ENCODE results near the gene TTYH3. TPM values are rescaled to one million over a fixed set of nuclear protein-coding genes. Genes with fewer than 3 reads are reported as not detected.

TTYH3 gene
- total RNA-seq, 2 donors from 2014 or later: 145 to 152 TPM

- Mint-ChIP-seq H3K36me3 (ENCODE audit: low read depth) (peaks cover 7% of the 10 kb centered on the region), H3K4me3 (no peak overlapping the region), H3K27ac (no peak overlapping the region), H3K4me1 (peaks cover 9% of the 10 kb centered on the region), H3K9me3 (no peaks in the 10 kb centered on the region), H3K27me3 (ENCODE audit: insufficient read depth) (no peaks in the 10 kb centered on the region)
- 91% methylated on average over 18 to 23 of the region's 23 CpGs for whole genome bisulfite sequencing, 2 experiments (ENCODE audit: insufficient coverage in 1 of 2, insufficient read length in 1 of 2)
- no peaks in the 10 kb centered on the region for H3K9me3 ChIP-seq (ENCODE audit: control insufficient read depth, low read length)
- H3K36me3 ChIP-seq (ENCODE audit: control insufficient read depth, insufficient read depth, low read length): peaks cover 23% of the 10 kb centered on the region
- H3K27ac ChIP-seq (ENCODE audit: low read depth, low read length): peak overlapping the region; percentile 68
- H3K4me3 ChIP-seq (ENCODE audit: low read length): no peak overlapping the region
- H3K27me3 ChIP-seq (ENCODE audit: control insufficient read depth, insufficient read depth, low read length, poor library complexity, severe bottlenecking): no peaks in the 10 kb centered on the region
- H3K4me1 ChIP-seq (ENCODE audit: control insufficient read depth, insufficient read depth, low read length): peaks cover 3% of the 10 kb centered on the region
- TF ChIP-seq, protein P1, sequence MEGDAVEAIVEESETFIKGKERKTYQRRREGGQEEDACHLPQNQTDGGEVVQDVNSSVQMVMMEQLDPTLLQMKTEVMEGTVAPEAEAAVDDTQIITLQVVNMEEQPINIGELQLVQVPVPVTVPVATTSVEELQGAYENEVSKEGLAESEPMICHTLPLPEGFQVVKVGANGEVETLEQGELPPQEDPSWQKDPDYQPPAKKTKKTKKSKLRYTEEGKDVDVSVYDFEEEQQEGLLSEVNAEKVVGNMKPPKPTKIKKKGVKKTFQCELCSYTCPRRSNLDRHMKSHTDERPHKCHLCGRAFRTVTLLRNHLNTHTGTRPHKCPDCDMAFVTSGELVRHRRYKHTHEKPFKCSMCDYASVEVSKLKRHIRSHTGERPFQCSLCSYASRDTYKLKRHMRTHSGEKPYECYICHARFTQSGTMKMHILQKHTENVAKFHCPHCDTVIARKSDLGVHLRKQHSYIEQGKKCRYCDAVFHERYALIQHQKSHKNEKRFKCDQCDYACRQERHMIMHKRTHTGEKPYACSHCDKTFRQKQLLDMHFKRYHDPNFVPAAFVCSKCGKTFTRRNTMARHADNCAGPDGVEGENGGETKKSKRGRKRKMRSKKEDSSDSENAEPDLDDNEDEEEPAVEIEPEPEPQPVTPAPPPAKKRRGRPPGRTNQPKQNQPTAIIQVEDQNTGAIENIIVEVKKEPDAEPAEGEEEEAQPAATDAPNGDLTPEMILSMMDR (conservative IDR thresholded peaks at IDR 0.05): peak; percentile 17
- no peak for DNase-seq
- no peak overlapping the region for H3K9ac ChIP-seq (ENCODE audit: extremely low read depth, low read length, poor library complexity, severe bottlenecking)
Measured at GRCh38 chr7:2637505-2638223, 5.9 kb downstream of the TTYH3 start.

DNA sequence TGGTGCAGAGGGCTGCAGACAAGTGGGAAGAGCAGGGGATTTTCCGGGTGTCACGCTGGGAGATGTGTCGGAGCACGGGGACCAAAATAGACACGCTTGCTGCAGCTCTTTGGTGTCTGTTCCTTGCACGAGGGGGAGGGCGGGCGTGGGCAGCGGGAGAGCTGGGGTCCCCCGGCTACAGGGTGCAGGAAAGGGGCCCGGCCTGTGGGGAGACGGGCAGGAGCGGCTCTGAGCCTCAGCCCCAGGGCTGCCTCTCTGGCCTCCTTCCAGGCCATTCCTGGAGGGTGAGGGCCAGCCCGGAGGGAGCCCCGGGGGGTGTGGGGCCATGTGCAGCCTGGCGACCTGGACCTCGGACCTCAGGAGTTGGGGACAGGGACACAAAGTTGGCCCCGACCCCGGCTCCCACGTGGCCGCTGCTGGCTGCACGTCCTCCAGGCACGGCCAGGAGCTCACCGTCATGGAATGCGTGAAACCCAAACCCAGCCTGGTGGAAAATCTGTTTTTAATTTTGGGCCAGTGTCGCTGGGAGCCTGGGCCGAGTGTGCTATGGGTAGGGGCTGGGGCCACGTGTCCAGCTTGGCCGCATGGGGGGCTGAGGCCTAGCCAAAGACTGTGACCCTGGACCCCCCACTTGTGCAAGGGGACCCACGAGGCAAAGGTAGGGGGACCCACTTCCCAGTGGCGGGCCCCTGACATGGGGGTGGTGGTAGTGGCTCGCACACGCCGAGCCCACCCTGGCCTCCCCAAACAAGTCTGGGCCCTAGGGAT is 6.6 kb downstream of the TTYH3 start:
- Histone ChIP-seq H3K27ac (ENCODE audit: low read depth, low read length) (peak overlapping the region; percentile 68), H3K9ac (ENCODE audit: extremely low read depth, low read length, poor library complexity, severe bottlenecking) (no peak overlapping the region), H3K9me3 (ENCODE audit: control insufficient read depth, low read length) (no peaks in the 10 kb centered on the region), H3K4me3 (ENCODE audit: low read length) (no peak overlapping the region), H3K27me3 (ENCODE audit: control insufficient read depth, insufficient read depth, low read length, poor library complexity, severe bottlenecking) (no peaks in the 10 kb centered on the region), H3K36me3 (ENCODE audit: control insufficient read depth, insufficient read depth, low read length) (peaks cover 24% of the 10 kb centered on the region), H3K4me1 (ENCODE audit: control insufficient read depth, insufficient read depth, low read length) (peaks cover 3% of the 10 kb centered on the region)
- WGBS, 2 experiments (ENCODE audit: insufficient coverage in 1 of 2, insufficient read length in 1 of 2): 89 to 94% methylated on average over 7 to 34 of the region's 34 CpGs
- Mint-ChIP-seq H3K4me1 (peaks cover 6% of the 10 kb centered on the region), H3K27ac (no peak overlapping the region), H3K36me3 (ENCODE audit: low read depth) (peaks cover 7% of the 10 kb centered on the region), H3K27me3 (ENCODE audit: insufficient read depth) (no peaks in the 10 kb centered on the region), H3K9me3 (no peaks in the 10 kb centered on the region), H3K4me3 (no peak overlapping the region)
- TF ChIP-seq, protein P1 (conservative IDR thresholded peaks at IDR 0.05): no peak
- DNase-seq: no peak

- H3K4me3 Mint-ChIP-seq: no peak overlapping the region
- H3K9ac ChIP-seq (ENCODE audit: extremely low read depth, low read length, poor library complexity, severe bottlenecking): no peak overlapping the region
Measured at GRCh38 chr7:2639181-2639681, 7.4 kb downstream of the TTYH3 start.

More at GRCh38 chr7:2639181-2639681, 7.4 kb downstream of the TTYH3 start:
- H3K9me3 Mint-ChIP-seq: no peaks in the 10 kb centered on the region
- H3K27ac Mint-ChIP-seq: no peak overlapping the region
- TF ChIP-seq, protein P1 (conservative IDR thresholded peaks at IDR 0.05): no peak
- no peak overlapping the region for H3K27ac ChIP-seq (ENCODE audit: low read depth, low read length)
- no peaks in the 10 kb centered on the region for H3K9me3 ChIP-seq (ENCODE audit: control insufficient read depth, low read length)
- no peaks in the 10 kb centered on the region for H3K27me3 Mint-ChIP-seq (ENCODE audit: insufficient read depth)
- H3K4me1 Mint-ChIP-seq: no peaks in the 10 kb centered on the region
- H3K4me1 ChIP-seq (ENCODE audit: control insufficient read depth, insufficient read depth, low read length): no peaks in the 10 kb centered on the region
- H3K36me3 ChIP-seq (ENCODE audit: control insufficient read depth, insufficient read depth, low read length): peaks cover 26% of the 10 kb centered on the region
- no peak for DNase-seq
- peaks cover 7% of the 10 kb centered on the region for H3K36me3 Mint-ChIP-seq (ENCODE audit: low read depth)
- no peaks in the 10 kb centered on the region for H3K27me3 ChIP-seq (ENCODE audit: control insufficient read depth, insufficient read depth, low read length, poor library complexity, severe bottlenecking)
- no peak overlapping the region for H3K4me3 ChIP-seq (ENCODE audit: low read length)
- 92 to 93% methylated on average over 18 to 24 of the region's 24 CpGs for WGBS, 2 experiments (ENCODE audit: insufficient coverage in 1 of 2, insufficient read length in 1 of 2)

All from endodermal cell (in vitro differentiated cells).